Tibial artery (tissue), 4 donors: ENCODE measurements around the gene RXRA.
A peak's percentile ranks its signal among the peaks of the same experiment; 100 is the strongest.

Experiments
- DNase-seq, 2 donors: peaks; one replicate each; pipeline ENCODE4 v3.0.0-alpha.2; 2019
- H3K27ac ChIP-seq, 2 donors: fragments of 200-600 bp; sonication (generic) in 1 of 2; 1 replicate in 1 of 2; 2 replicates in 1 of 2; pipeline ENCODE4 v1.5.1; 2018 to 2019; ENCODE audit warnings: mild to moderate bottlenecking in 1 of 2
- H3K27me3 ChIP-seq, 2 donors: fragments of 200-600 bp; sonication (generic) in 1 of 2; one replicate each; pipeline versions ENCODE4 v1.5.1 to v1.6.0; 2016 to 2019
- H3K36me3 ChIP-seq, 3 donors: fragments of 200-600 bp; sonication (generic) in 2 of 3; one replicate each; pipeline ENCODE4 v1.5.1; 2016 to 2019; ENCODE audit warnings: mild to moderate bottlenecking in 2 of 3
- H3K4me1 ChIP-seq, 4 donors: fragments of 200-600 bp; sonication (generic) in 2 of 4; 1 replicate in 3 of 4; 2 replicates in 1 of 4; pipeline ENCODE4 v1.5.1; 2016 to 2019
- H3K4me3 ChIP-seq, 2 donors: fragments of 200-600 bp; sonication (generic) in 1 of 2; 1 replicate in 1 of 2; 2 replicates in 1 of 2; pipeline ENCODE4 v1.5.1; 2018 to 2019; ENCODE audit warnings: mild to moderate bottlenecking in 2 of 2
- H3K9me3 ChIP-seq, 3 donors: fragments of 200-600 bp; sonication (generic) in 1 of 3; one replicate each; pipeline ENCODE4 v1.5.1; 2016 to 2019
- CTCF ChIP-seq, 2 experiments: fragments of 200-600 bp in 1 of 2; fragments of 450-650 bp in 1 of 2; IDR thresholded peaks; one replicate each; pipeline ENCODE4 v1.5.1; 2017 to 2019; ENCODE audit warnings: antibody characterized with exemption in 2 of 2, mild to moderate bottlenecking in 1 of 2, moderate library complexity in 1 of 2
- intact Hi-C: fragments of 100-400 bp; cut with DNase I; formaldehyde crosslinking; loops from one replicate; pipeline ENCODE4 v1.15.0; 2023; ENCODE audit warnings: low total_unique reads

Gene RXRA

DNA sequence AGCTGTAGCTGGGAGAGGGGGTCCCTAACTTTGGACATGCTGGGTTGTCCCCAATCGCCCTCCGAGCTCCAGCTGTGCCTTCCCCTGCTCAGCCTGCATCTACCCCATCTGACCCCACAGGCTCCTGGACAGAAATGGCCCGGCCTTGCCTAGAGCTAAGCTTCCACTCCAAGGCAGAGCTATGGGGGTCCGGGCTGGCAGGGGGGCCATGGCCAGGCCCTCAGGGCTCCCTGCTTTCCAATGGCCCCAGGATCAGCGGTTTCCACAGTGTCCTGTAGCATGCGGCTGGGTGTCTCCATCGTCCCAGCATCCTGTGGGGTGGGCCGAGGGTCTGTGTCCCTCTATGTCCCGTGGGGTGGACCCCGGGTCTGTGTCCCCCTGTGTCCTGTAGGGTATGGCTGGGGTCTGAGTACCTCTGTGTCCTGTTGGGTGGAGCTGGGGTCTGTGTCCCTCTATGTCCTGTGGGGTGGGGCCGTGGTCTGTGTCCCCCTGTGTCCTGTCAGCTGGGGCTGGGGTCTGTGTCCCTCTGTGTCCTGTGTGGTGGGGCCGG lies 130.6 kb downstream of the RXRA start:
- intact Hi-C loops: no loop called here
- TF ChIP-seq CTCF (IDR thresholded peaks at IDR 0.05): no peak
- Histone ChIP-seq H3K4me3 (peak overlapping the region; percentile 44 to 50), H3K27me3 (no peaks in the 10 kb centered on the region), H3K4me1 (peaks cover 19 to 39% (median 25%) of the 10 kb centered on the region in 4 donors), H3K9me3 (peaks cover 0 to 5% (median 0%) of the 10 kb centered on the region in 3 donors), H3K27ac (peak overlapping the region; percentile 87 to 98), H3K36me3 (no peaks in the 10 kb centered on the region)
- no peak for DNase-seq

GRCh38 chr9:134457321-134458206 lies 131.3 kb downstream of the RXRA start:
- peaks cover 0 to 6% (median 0%) of the 10 kb centered on the region in 3 donors for H3K9me3 ChIP-seq
- TF ChIP-seq CTCF (IDR thresholded peaks at IDR 0.05): no peak
- H3K4me3 ChIP-seq: no peak overlapping the region
- no peaks in the 10 kb centered on the region for H3K27me3 ChIP-seq
- no peak for DNase-seq
- H3K27ac ChIP-seq: peak overlapping the region; percentile 87 to 98
- no peaks in the 10 kb centered on the region for H3K36me3 ChIP-seq
- intact Hi-C loops: no loop called here
- H3K4me1 ChIP-seq: peaks cover 19 to 39% (median 25%) of the 10 kb centered on the region in 4 donors

GRCh38 chr9:134458207-134459108 lies 132.2 kb downstream of the RXRA start:
- peaks cover 19 to 39% (median 25%) of the 10 kb centered on the region in 4 donors for H3K4me1 ChIP-seq
- intact Hi-C loops: no loop called here

GRCh38 chr9:134459164-134459563 lies 132.9 kb downstream of the RXRA start:
- Histone ChIP-seq H3K27ac (peak overlapping the region; percentile 87 to 98), H3K4me3 (no peak overlapping the region), H3K27me3 (no peaks in the 10 kb centered on the region), H3K36me3 (no peaks in the 10 kb centered on the region), H3K9me3 (peaks cover 0 to 6% (median 0%) of the 10 kb centered on the region in 3 donors), H3K4me1 (peaks cover 19 to 39% (median 25%) of the 10 kb centered on the region in 4 donors)
- no peak for TF ChIP-seq CTCF (IDR thresholded peaks at IDR 0.05)
- intact Hi-C loops: no loop called here
- DNase-seq: peak in 1 of 2 donors; percentile 68

More at GRCh38 chr9:134458207-134459108, 132.2 kb downstream of the RXRA start:
- no peak for DNase-seq
- Histone ChIP-seq H3K4me3 (no peak overlapping the region), H3K27me3 (no peaks in the 10 kb centered on the region), H3K36me3 (no peaks in the 10 kb centered on the region), H3K27ac (peak overlapping the region; percentile 87 to 98), H3K9me3 (peaks cover 0 to 6% (median 0%) of the 10 kb centered on the region in 3 donors)
- TF ChIP-seq CTCF (IDR thresholded peaks at IDR 0.05): no peak

GRCh38 chr9:134459573-134459972 lies 133.3 kb downstream of the RXRA start:
- no peak for DNase-seq

More at GRCh38 chr9:134459573-134459972, 133.3 kb downstream of the RXRA start:
- Histone ChIP-seq H3K27me3 (no peaks in the 10 kb centered on the region), H3K27ac (no peak overlapping the region), H3K4me3 (no peak overlapping the region), H3K36me3 (no peaks in the 10 kb centered on the region), H3K4me1 (peaks cover 19 to 39% (median 25%) of the 10 kb centered on the region in 4 donors), H3K9me3 (peaks cover 0 to 6% (median 0%) of the 10 kb centered on the region in 3 donors)
- intact Hi-C loops: no loop called here
- no peak for TF ChIP-seq CTCF (IDR thresholded peaks at IDR 0.05)
